HepG2 (cell line): ENCODE measurements around the gene DCLRE1B. TPM values are rescaled to one million over a fixed set of nuclear protein-coding genes. Genes with fewer than 3 reads are reported as not detected.

Experiments
- ATAC-seq: fragments of 200-7000 bp; cut with Tn5 transposase; 3 replicates; pipeline ENCODE4 v1.9.1; 2020; ENCODE audit warnings: mild to moderate bottlenecking, moderate library complexity
- BruUV-seq: library from RNA; stranded (reverse); fragments of 400-500 nt; replicated peaks from 2 replicates; lab custom pipeline; 2021; lab: Mats Ljungman, UMichigan
- CTCF ChIA-PET: fragments of 300-600 bp; formaldehyde crosslinking; extraction: SDS; loops from one replicate; lab custom pipeline; 2021; ENCODE audit warnings: low total read pairs, inconsistent platforms, low intra/inter-chr PET ratio; lab: Yijun Ruan, JAX
- POLR2A ChIA-PET: fragments of 350-600 bp; sonication (Branson Sonifier 250); formaldehyde crosslinking; loops from one replicate; lab custom pipeline; 2020; ENCODE audit warnings: antibody characterized with exemption, inconsistent platforms; lab: Yijun Ruan, JAX
- DNase-seq: peaks from one replicate; pipeline ENCODE4 v3.0.0-alpha.2; 2015; ENCODE audit warnings: low spot score
- FAIRE-seq: peaks from 3 replicates; lab custom pipeline; 2011; peaks lifted over from hg19 to GRCh38; lab: Jason Lieb, UNC
- H2AFZ ChIP-seq: one replicate; pipeline ENCODE4 v1.6.1; 2011; ENCODE audit warnings: low read length, inconsistent platforms
- H3K27ac ChIP-seq: fragments of 300-600 bp; 3 replicates; pipeline ENCODE4 v1.8.0; 2011; ENCODE audit warnings: mixed run types, mild to moderate bottlenecking, mixed read lengths, low read length, inconsistent platforms; ENCODE audit not compliant: insufficient read depth; ENCODE audit errors: extremely low read length
- H3K27me3 ChIP-seq, 2 experiments: fragments of 200-600 bp in 1 of 2; 2 replicates in 1 of 2; 3 replicates in 1 of 2; pipeline versions ENCODE4 v1.6.0 to v1.8.0; 2011; ENCODE audit warnings: low read length in 2 of 2, mild to moderate bottlenecking in 2 of 2, moderate library complexity in 2 of 2, inconsistent platforms in 1 of 2; ENCODE audit not compliant: insufficient read depth in 2 of 2, control insufficient read depth in 1 of 2
- H3K36me3 ChIP-seq, 2 experiments: fragments of 200-600 bp in 1 of 2; replicated peaks in 1 of 2; 2 replicates in 1 of 2; 3 replicates in 1 of 2; pipeline versions ENCODE4 v1.5.1 to v1.8.0; 2011; ENCODE audit warnings: low read length in 2 of 2, inconsistent platforms in 1 of 2; ENCODE audit not compliant: insufficient read depth in 2 of 2, control insufficient read depth in 1 of 2
- H3K4me1 ChIP-seq: 2 replicates; pipeline ENCODE4 v1.5.1; 2012; ENCODE audit warnings: low read length, inconsistent platforms; ENCODE audit not compliant: insufficient read depth
- H3K4me2 ChIP-seq: 2 replicates; pipeline ENCODE4 v1.6.0; 2011; ENCODE audit warnings: low read depth, low read length, inconsistent platforms
- H3K4me3 ChIP-seq, 3 experiments: fragments of 200-600 bp in 1 of 3; sonication (generic), shearing (Covaris generic) in 1 of 3; replicated peaks in 1 of 3; 2 replicates each; pipeline ENCODE4 v1.5.1; 2011 to 2016; ENCODE audit warnings: low read length in 3 of 3, inconsistent platforms in 2 of 3, low read depth in 2 of 3, mild to moderate bottlenecking in 2 of 3, control low read depth in 1 of 3, mixed read lengths in 1 of 3; ENCODE audit not compliant: insufficient read depth in 1 of 3
- H3K79me2 ChIP-seq: one replicate; pipeline ENCODE4 v1.6.1; 2011; ENCODE audit warnings: low read length, inconsistent platforms; ENCODE audit not compliant: insufficient read depth
- H3K9ac ChIP-seq: 2 replicates; pipeline ENCODE4 v1.6.0; 2011; ENCODE audit warnings: mild to moderate bottlenecking, low read depth, low read length, inconsistent platforms; ENCODE audit not compliant: insufficient read depth
- H3K9me3 ChIP-seq: 2 replicates; pipeline ENCODE4 v1.5.1; 2012; ENCODE audit warnings: mild to moderate bottlenecking, low read length
- H4K20me1 ChIP-seq: 2 replicates; pipeline ENCODE4 v1.6.0; 2011; ENCODE audit warnings: inconsistent platforms, mild to moderate bottlenecking, low read length, moderate library complexity; ENCODE audit not compliant: insufficient read depth
- ATRX ChIP-seq: sonication (generic); formaldehyde crosslinking; IDR thresholded peaks from 2 replicates; pipeline ENCODE4 v1.4.0; 2020; ENCODE audit warnings: missing genetic modification reagents, borderline replicate concordance
- ZFP41 ChIP-seq: sonication (generic); formaldehyde crosslinking; IDR thresholded peaks from 2 replicates; pipeline ENCODE4 v1.4.0; 2020; ENCODE audit warnings: mild to moderate bottlenecking, missing genetic modification reagents, borderline replicate concordance
- WGBS: methylation state at CpG from one replicate; pipeline ENCODE4 v1.1.6; 2017; ENCODE audit warnings: low lambda C conversion rate; 5-methylcytosine and 5-hydroxymethylcytosine counted together
- in situ Hi-C: cut with HindIII; loops from 2 replicates; pipeline ENCODE4 v1.10.0; 2017; ENCODE audit warnings: low pct_unique_long_range_greater_than_20kb; ENCODE audit not compliant: extremely low pct_ligation_motif_present
- intact Hi-C: fragments of 100-400 bp; cut with micrococcal nuclease; formaldehyde crosslinking; loops from one replicate; pipeline ENCODE4 v1.10.0; 2022; ENCODE audit not compliant: unreplicated experiment
- polyA plus RNA-seq, 8 experiments: library from polyadenylated mRNA; depleted of rRNA in 3 of 8; stranded (reverse) in 7 of 8; unstranded in 1 of 8; fragments of >200 nt; fragmentation: Illumina TruSeq in 4 of 8; extraction: Trizol in 4 of 8; gene quantifications; 2 replicates each; pipeline versions ENCODE4 v1.2.1 to v1.2.3, GENCODE V29; 2011 to 2016; ENCODE audit warnings: low read depth in 4 of 8, missing spikeins in 1 of 8, mixed read lengths in 1 of 8; ENCODE audit not compliant: insufficient read depth in 1 of 8
- total RNA-seq, 5 experiments: library from RNA; depleted of rRNA; stranded (reverse); fragments of >200 nt; fragmentation: Illumina TruSeq; extraction: Trizol; gene quantifications; 2 replicates each; pipeline ENCODE4 v1.2.3, GENCODE V29; 2016; ENCODE audit warnings: low read depth in 1 of 5
- TF ChIP-seq, protein P1 (sequence below): sonication (generic); formaldehyde crosslinking; IDR thresholded peaks from 2 replicates; pipeline ENCODE4 v1.4.0; 2020; ENCODE audit warnings: missing genetic modification reagents
- TF ChIP-seq, protein P2 (sequence below): sonication (generic); formaldehyde crosslinking; conservative IDR thresholded peaks from 2 replicates; pipeline ENCODE4 v1.4.0; 2020; ENCODE audit warnings: missing genetic modification reagents
- TF ChIP-seq, protein P3 (sequence below): sonication (generic); formaldehyde crosslinking; IDR thresholded peaks from 2 replicates; pipeline ENCODE4 v1.8.1; 2022; ENCODE audit warnings: low read depth, mild to moderate bottlenecking, missing genetic modification reagents
- TF ChIP-seq, protein P4 (sequence below): sonication (generic); formaldehyde crosslinking; IDR thresholded peaks from 2 replicates; pipeline ENCODE4 v1.4.0; 2020; ENCODE audit warnings: mild to moderate bottlenecking, missing genetic modification reagents, borderline replicate concordance

The DCLRE1B gene
- total and polyA plus RNA-seq, 2 of the 13 experiments (the other 11 are each of a cell fraction or from before 2014, with no cell fraction given), result 2.7 to 8.0 TPM

DNA sequence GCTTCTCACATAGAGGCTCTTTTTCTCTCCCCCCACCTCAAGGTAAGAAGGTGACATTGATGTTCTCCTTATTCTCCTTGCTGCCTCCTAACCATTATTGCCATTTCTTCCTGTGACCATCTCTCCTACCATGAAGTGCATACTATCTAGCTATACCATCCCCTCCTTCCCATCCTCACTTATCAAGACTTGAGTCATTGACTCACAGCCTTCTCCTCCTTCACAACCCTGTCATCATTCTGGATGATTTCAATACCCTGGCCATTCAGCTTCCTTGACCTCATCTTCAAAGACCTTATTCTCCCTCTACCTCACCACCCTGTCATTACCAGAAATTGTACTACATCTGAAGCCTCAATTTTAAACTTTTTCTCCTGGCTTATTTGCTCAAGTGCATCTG, 13.1 kb downstream of the DCLRE1B start (continued):
- TF ChIP-seq, protein P1, sequence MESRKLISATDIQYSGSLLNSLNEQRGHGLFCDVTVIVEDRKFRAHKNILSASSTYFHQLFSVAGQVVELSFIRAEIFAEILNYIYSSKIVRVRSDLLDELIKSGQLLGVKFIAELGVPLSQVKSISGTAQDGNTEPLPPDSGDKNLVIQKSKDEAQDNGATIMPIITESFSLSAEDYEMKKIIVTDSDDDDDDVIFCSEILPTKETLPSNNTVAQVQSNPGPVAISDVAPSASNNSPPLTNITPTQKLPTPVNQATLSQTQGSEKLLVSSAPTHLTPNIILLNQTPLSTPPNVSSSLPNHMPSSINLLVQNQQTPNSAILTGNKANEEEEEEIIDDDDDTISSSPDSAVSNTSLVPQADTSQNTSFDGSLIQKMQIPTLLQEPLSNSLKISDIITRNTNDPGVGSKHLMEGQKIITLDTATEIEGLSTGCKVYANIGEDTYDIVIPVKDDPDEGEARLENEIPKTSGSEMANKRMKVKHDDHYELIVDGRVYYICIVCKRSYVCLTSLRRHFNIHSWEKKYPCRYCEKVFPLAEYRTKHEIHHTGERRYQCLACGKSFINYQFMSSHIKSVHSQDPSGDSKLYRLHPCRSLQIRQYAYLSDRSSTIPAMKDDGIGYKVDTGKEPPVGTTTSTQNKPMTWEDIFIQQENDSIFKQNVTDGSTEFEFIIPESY (CRISPR knock-in tag), result no peak
- TF ChIP-seq, protein P2, sequence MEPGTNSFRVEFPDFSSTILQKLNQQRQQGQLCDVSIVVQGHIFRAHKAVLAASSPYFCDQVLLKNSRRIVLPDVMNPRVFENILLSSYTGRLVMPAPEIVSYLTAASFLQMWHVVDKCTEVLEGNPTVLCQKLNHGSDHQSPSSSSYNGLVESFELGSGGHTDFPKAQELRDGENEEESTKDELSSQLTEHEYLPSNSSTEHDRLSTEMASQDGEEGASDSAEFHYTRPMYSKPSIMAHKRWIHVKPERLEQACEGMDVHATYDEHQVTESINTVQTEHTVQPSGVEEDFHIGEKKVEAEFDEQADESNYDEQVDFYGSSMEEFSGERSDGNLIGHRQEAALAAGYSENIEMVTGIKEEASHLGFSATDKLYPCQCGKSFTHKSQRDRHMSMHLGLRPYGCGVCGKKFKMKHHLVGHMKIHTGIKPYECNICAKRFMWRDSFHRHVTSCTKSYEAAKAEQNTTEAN (CRISPR knock-in tag), result no peak

GRCh38 chr1:113922957-113923356, 17.8 kb downstream of the DCLRE1B start:
- DNase-seq (no peak), ATAC-seq (no peak), FAIRE-seq (no peak)
- Histone ChIP-seq H2AFZ (no peak overlapping the region), H3K4me2 (no peak overlapping the region), H3K9ac (no peak overlapping the region), H3K27me3 (peaks cover 0 to 2% of the 10 kb centered on the region in 2 experiments; a peak in 1 of 5 replicates), H3K79me2 (no peaks in the 10 kb centered on the region), H3K27ac (no peak overlapping the region), H3K36me3 (no peaks in the 10 kb centered on the region), H3K4me3 (no peak overlapping the region), H3K4me1 (peaks cover 18% of the 10 kb centered on the region), H3K9me3 (no peaks in the 10 kb centered on the region), H4K20me1 (no peaks in the 10 kb centered on the region)
- ChIA-PET CTCF (no interaction called here), POLR2A (no interaction called here)
- in situ Hi-C loops, result no loop called here
- WGBS, result 80% methylated on average over 4 of the region's 4 CpGs
- intact Hi-C loops, result no loop called here
- no peak for TF ChIP-seq ATRX (CRISPR knock-in tag)
- TF ChIP-seq, protein P3, sequence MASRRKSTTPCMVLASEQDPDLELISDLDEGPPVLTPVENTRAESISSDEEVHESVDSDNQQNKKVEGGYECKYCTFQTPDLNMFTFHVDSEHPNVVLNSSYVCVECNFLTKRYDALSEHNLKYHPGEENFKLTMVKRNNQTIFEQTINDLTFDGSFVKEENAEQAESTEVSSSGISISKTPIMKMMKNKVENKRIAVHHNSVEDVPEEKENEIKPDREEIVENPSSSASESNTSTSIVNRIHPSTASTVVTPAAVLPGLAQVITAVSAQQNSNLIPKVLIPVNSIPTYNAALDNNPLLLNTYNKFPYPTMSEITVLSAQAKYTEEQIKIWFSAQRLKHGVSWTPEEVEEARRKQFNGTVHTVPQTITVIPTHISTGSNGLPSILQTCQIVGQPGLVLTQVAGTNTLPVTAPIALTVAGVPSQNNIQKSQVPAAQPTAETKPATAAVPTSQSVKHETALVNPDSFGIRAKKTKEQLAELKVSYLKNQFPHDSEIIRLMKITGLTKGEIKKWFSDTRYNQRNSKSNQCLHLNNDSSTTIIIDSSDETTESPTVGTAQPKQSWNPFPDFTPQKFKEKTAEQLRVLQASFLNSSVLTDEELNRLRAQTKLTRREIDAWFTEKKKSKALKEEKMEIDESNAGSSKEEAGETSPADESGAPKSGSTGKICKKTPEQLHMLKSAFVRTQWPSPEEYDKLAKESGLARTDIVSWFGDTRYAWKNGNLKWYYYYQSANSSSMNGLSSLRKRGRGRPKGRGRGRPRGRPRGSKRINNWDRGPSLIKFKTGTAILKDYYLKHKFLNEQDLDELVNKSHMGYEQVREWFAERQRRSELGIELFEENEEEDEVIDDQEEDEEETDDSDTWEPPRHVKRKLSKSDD (CRISPR knock-in tag), result no peak
- no peak for TF ChIP-seq ZFP41 (CRISPR knock-in tag)
- TF ChIP-seq, protein P4, sequence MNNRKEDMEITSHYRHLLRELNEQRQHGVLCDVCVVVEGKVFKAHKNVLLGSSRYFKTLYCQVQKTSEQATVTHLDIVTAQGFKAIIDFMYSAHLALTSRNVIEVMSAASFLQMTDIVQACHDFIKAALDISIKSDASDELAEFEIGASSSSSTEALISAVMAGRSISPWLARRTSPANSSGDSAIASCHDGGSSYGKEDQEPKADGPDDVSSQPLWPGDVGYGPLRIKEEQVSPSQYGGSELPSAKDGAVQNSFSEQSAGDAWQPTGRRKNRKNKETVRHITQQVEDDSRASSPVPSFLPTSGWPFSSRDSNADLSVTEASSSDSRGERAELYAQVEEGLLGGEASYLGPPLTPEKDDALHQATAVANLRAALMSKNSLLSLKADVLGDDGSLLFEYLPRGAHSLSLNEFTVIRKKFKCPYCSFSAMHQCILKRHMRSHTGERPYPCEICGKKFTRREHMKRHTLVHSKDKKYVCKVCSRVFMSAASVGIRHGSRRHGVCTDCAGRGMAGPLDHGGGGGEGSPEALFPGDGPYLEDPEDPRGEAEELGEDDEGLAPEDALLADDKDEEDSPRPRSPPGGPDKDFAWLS (CRISPR knock-in tag), result no peak
- no TSS peak for BruUV-seq
